GM12878 (cell line): ENCODE data around the gene NRG3. TPM values are rescaled to one million over a fixed set of nuclear protein-coding genes. Genes with fewer than 3 reads are reported as not detected.

ENCODE experiments used
- BCL11A ChIP-seq: IDR thresholded peaks from 2 replicates; pipeline ENCODE4 v1.6.1; 2011; ENCODE audit warnings: low read depth, low read length
- CTCF ChIP-seq, 3 experiments: IDR thresholded peaks in 2 of 3; conservative IDR thresholded peaks in 1 of 3; 2 replicates each; pipeline ENCODE4 v1.5.1; 2011; ENCODE audit warnings: low read depth in 3 of 3, low read length in 3 of 3, mild to moderate bottlenecking in 3 of 3, control low read depth in 2 of 3, moderate library complexity in 2 of 3, inconsistent platforms in 1 of 3, mixed read lengths in 1 of 3; ENCODE audit not compliant: control insufficient read depth in 2 of 3, insufficient read depth in 1 of 3; ENCODE audit errors: extremely low read depth in 1 of 3
- ESRRA ChIP-seq: IDR thresholded peaks from 2 replicates; pipeline ENCODE4 v1.6.1; 2012; ENCODE audit warnings: mild to moderate bottlenecking, low read length, improper control_type of control experiment
- EZH2 ChIP-seq: IDR thresholded peaks from 2 replicates; pipeline ENCODE4 v1.6.1; 2012; ENCODE audit warnings: low read depth, mild to moderate bottlenecking, control low read depth, inconsistent platforms, low read length, borderline replicate concordance; ENCODE audit not compliant: control insufficient read depth
- FOS ChIP-seq: IDR thresholded peaks from 3 replicates; pipeline ENCODE4 v1.6.1; 2011; ENCODE audit warnings: borderline replicate concordance; ENCODE audit not compliant: insufficient read length; ENCODE audit errors: extremely low read depth
- LARP7 ChIP-seq: fragments of 450-650 bp; IDR thresholded peaks from 2 replicates; pipeline ENCODE4 v1.6.1; 2017; ENCODE audit warnings: mild to moderate bottlenecking
- SMC3 ChIP-seq: IDR thresholded peaks from 2 replicates; pipeline ENCODE4 v1.6.1; 2011; ENCODE audit warnings: low read length, improper control_type of control experiment, borderline replicate concordance
- STAT3 ChIP-seq: IDR thresholded peaks from 2 replicates; pipeline ENCODE4 v1.6.1; 2011; ENCODE audit warnings: low read depth, low read length, improper control_type of control experiment
- TCF12 ChIP-seq: IDR thresholded peaks from 2 replicates; pipeline ENCODE4 v1.6.1; 2011; ENCODE audit warnings: low read depth, mild to moderate bottlenecking, low read length
- ZBTB33 ChIP-seq: fragments of 450-650 bp; IDR thresholded peaks from 2 replicates; pipeline ENCODE4 v1.6.1; 2017; ENCODE audit warnings: mild to moderate bottlenecking
- ZSCAN29 ChIP-seq: fragments of 450-650 bp; IDR thresholded peaks from 2 replicates; pipeline ENCODE4 v1.6.1; 2017; ENCODE audit warnings: mild to moderate bottlenecking, moderate library complexity
- polyA plus RNA-seq, 11 experiments: library from polyadenylated mRNA; depleted of rRNA in 4 of 11; unstranded in 6 of 11; stranded (reverse) in 5 of 11; fragments of >200 nt; fragmentation: Nextera tagmentation in 4 of 11; fragmentation: Illumina TruSeq in 1 of 11; extraction: Ambion mirVana in 4 of 11; extraction: Trizol in 1 of 11; gene quantifications; 1 replicate in 1 of 11; 2 replicates in 10 of 11; pipeline versions ENCODE4 v1.2.1 to v1.2.3, GENCODE V29; 2011 to 2016; ENCODE audit warnings: inconsistent platforms in 2 of 11, missing spikeins in 2 of 11, low read depth in 1 of 11
- total RNA-seq, 4 experiments: library from RNA; depleted of rRNA in 3 of 4; stranded (reverse); fragments of >200 nt in 3 of 4; fragmentation: Illumina TruSeq in 1 of 4; extraction: Trizol in 1 of 4; gene quantifications; 2 replicates each; pipeline versions ENCODE4 v1.2.1 to v1.2.3, GENCODE V29; 2013 to 2021
- TF ChIP-seq, protein P1 (sequence below): fragments of 450-650 bp; IDR thresholded peaks from 2 replicates; pipeline ENCODE4 v1.6.1; 2017; ENCODE audit warnings: mild to moderate bottlenecking, moderate library complexity
- TF ChIP-seq, protein P2 (sequence below): fragments of 450-650 bp; IDR thresholded peaks from 2 replicates; pipeline ENCODE4 v1.6.1; 2016; ENCODE audit warnings: mild to moderate bottlenecking
- TF ChIP-seq, protein P3 (sequence below): fragments of 450-650 bp; IDR thresholded peaks from 2 replicates; pipeline ENCODE4 v1.6.1; 2016; ENCODE audit warnings: mild to moderate bottlenecking, moderate library complexity, borderline replicate concordance

Gene NRG3
- total and polyA plus RNA-seq, 10 of the 15 experiments (the other 5 are each of a cell fraction or from before 2014, with no cell fraction given): 0.03 to 0.41 (median 0.17) TPM; not detected in 3

DNA sequence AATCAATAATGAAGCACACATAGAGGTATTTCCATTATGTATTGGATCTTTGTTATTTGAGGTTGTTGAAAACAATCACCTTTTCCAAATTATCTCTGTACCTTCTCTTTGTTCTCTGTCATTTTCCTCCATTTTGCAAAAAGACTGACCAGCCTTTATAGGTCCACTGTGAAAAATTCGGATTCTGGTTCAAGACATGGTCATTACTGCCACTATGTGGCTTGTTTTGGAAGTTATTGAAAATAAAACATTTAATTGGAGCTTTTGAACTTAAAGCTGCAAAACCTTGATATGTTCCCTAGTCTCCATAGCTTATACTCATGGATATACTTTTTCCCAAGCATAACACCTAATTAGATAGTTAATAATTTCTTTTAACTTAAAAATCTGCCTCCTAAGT, 1094.4 kb downstream of the NRG3 start (continued):
- TF ChIP-seq, protein P1, sequence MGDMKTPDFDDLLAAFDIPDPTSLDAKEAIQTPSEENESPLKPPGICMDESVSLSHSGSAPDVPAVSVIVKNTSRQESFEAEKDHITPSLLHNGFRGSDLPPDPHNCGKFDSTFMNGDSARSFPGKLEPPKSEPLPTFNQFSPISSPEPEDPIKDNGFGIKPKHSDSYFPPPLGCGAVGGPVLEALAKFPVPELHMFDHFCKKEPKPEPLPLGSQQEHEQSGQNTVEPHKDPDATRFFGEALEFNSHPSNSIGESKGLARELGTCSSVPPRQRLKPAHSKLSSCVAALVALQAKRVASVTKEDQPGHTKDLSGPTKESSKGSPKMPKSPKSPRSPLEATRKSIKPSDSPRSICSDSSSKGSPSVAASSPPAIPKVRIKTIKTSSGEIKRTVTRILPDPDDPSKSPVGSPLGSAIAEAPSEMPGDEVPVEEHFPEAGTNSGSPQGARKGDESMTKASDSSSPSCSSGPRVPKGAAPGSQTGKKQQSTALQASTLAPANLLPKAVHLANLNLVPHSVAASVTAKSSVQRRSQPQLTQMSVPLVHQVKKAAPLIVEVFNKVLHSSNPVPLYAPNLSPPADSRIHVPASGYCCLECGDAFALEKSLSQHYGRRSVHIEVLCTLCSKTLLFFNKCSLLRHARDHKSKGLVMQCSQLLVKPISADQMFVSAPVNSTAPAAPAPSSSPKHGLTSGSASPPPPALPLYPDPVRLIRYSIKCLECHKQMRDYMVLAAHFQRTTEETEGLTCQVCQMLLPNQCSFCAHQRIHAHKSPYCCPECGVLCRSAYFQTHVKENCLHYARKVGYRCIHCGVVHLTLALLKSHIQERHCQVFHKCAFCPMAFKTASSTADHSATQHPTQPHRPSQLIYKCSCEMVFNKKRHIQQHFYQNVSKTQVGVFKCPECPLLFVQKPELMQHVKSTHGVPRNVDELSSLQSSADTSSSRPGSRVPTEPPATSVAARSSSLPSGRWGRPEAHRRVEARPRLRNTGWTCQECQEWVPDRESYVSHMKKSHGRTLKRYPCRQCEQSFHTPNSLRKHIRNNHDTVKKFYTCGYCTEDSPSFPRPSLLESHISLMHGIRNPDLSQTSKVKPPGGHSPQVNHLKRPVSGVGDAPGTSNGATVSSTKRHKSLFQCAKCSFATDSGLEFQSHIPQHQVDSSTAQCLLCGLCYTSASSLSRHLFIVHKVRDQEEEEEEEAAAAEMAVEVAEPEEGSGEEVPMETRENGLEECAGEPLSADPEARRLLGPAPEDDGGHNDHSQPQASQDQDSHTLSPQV: no peak
- TF ChIP-seq SMC3: peak; percentile 71; the same call in 1 of the 2 replicates
- TF ChIP-seq BCL11A: no peak
- peak in 2 of 3 experiments; percentile 18 to 55; a peak in 3 of 6 replicates for TF ChIP-seq CTCF (IDR thresholded peaks at IDR 0.05 in 2 of 3, conservative IDR thresholded peaks at IDR 0.05 in 1 of 3; ENCODE audit: control insufficient read depth in 2 of 3, extremely low read depth in 1 of 3, insufficient read depth in 1 of 3, low read depth in 3 of 3, low read length in 3 of 3)
- TF ChIP-seq ZBTB33: no peak
- TF ChIP-seq, protein P2, sequence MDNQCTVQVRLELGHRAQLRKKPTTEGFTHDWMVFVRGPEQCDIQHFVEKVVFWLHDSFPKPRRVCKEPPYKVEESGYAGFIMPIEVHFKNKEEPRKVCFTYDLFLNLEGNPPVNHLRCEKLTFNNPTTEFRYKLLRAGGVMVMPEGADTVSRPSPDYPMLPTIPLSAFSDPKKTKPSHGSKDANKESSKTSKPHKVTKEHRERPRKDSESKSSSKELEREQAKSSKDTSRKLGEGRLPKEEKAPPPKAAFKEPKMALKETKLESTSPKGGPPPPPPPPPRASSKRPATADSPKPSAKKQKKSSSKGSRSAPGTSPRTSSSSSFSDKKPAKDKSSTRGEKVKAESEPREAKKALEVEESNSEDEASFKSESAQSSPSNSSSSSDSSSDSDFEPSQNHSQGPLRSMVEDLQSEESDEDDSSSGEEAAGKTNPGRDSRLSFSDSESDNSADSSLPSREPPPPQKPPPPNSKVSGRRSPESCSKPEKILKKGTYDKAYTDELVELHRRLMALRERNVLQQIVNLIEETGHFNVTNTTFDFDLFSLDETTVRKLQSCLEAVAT: no peak
- no peak for TF ChIP-seq ESRRA
- no peak for TF ChIP-seq TCF12
- no peak for TF ChIP-seq FOS
- no peak for TF ChIP-seq STAT3
- no peak for TF ChIP-seq LARP7
- no peak for TF ChIP-seq EZH2
- TF ChIP-seq ZSCAN29: peak; percentile 86
- TF ChIP-seq, protein P3, sequence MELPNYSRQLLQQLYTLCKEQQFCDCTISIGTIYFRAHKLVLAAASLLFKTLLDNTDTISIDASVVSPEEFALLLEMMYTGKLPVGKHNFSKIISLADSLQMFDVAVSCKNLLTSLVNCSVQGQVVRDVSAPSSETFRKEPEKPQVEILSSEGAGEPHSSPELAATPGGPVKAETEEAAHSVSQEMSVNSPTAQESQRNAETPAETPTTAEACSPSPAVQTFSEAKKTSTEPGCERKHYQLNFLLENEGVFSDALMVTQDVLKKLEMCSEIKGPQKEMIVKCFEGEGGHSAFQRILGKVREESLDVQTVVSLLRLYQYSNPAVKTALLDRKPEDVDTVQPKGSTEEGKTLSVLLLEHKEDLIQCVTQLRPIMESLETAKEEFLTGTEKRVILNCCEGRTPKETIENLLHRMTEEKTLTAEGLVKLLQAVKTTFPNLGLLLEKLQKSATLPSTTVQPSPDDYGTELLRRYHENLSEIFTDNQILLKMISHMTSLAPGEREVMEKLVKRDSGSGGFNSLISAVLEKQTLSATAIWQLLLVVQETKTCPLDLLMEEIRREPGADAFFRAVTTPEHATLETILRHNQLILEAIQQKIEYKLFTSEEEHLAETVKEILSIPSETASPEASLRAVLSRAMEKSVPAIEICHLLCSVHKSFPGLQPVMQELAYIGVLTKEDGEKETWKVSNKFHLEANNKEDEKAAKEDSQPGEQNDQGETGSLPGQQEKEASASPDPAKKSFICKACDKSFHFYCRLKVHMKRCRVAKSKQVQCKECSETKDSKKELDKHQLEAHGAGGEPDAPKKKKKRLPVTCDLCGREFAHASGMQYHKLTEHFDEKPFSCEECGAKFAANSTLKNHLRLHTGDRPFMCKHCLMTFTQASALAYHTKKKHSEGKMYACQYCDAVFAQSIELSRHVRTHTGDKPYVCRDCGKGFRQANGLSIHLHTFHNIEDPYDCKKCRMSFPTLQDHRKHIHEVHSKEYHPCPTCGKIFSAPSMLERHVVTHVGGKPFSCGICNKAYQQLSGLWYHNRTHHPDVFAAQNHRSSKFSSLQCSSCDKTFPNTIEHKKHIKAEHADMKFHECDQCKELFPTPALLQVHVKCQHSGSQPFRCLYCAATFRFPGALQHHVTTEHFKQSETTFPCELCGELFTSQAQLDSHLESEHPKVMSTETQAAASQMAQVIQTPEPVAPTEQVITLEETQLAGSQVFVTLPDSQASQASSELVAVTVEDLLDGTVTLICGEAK: no peak
